Stimulated activated CD4-positive, alpha-beta T cell treated with anti-CD3 and anti-CD28 coated beads, Interleukin-2, amount 100 ng/mL, for 24 hours (primary cell): ENCODE data around the gene SLFN14.
"Not testable (repeated sequence)": the region's sequence is repeated elsewhere in the genome, so short reads cannot be mapped to it uniquely, and the experiment has no call there.

Experiments used
- DNase-seq, 2 donors: peaks; one replicate each; pipeline ENCODE4 v3.0.0-alpha.2; 2020

The SLFN14 gene

DNA sequence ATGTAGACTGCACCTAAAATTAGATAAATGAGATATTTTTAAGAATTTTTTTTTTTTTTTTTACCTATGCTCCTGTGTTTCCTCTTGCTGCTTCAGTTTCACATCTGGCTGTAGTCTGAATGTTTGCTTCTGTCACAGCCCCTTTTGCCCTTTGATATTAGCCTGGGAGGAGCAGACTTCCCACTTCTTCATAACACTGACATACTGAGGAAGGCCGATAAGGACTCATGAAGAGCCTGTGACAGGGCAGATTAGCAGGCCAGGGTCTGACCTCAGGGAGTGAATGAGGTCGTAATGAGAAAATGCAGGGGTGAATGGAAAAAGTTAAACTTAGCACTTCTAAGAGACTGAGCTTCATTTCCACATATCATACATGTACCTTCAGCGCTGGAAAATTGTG is at the start of gene SLFN14:
Gene SLFN14, minus strand, starts transcription at position 117 of the 400 bp plus-strand sequence. CDS start 2,757 bp downstream, outside the sequence.
- DNase-seq: no peak

GRCh38 chr17:35609831-35610230 is 49.2 kb upstream of the SLFN14 start:
- DNase-seq: no peak

DNA sequence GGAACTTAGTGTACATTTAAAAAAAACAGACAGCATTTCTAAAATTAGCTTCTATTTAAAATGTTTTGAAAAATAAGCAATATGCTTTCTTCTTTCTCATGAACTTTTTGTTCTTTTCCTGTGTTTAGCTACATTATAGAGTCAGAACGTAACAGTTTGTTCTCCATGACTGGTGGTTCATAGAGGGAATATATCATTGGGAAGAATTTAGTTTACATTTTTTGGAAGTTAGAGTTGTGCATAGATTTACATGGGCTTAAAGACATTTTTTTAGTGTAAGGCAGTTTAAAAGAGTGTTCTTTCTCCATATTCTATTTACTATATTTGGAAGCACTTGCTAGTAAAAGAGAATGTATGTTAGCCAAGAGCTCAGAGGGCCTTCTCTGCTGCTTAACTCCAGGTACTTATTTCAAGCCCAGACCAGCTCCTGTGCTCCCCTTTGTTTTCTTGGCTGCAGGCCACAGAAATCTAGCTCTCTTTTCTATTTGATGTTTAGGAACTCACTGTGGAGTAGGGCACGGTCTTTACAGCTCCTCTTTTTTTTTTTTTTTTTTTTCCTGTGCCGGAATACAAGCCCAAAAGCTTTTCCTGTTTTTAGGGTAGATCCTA is 46.7 kb upstream of the SLFN14 start:
- DNase-seq: no peak

GRCh38 chr17:35605678-35606077 is 45.1 kb upstream of the SLFN14 start:
- no peak for DNase-seq

DNA sequence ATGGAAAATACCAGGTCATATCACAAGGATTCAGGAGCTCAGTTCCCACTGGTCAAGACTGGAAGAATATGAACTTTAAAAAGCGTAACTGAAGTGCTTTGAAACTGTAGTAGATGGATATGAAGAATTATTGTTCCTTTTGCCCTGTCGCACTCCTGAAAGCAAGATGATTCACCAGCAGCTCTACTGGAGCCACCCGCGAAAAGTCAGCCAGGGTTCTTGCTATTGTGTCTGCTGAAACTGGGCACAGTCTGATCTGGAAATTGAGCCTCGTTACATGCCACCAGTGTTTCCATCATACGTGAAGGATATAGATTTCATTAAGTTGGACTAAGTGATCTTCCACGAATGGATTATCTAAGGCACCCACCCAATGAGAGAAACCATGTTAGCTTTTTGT is 43.1 kb upstream of the SLFN14 start:
- DNase-seq: no peak

- no peak for DNase-seq
Measured at GRCh38 chr17:35597604-35598003, 37.0 kb upstream of the SLFN14 start.

- DNase-seq: no peak
Measured at GRCh38 chr17:35596530-35597233, 36.1 kb upstream of the SLFN14 start.

GRCh38 chr17:35596072-35596471 is 35.5 kb upstream of the SLFN14 start:
- DNase-seq: no peak

- DNase-seq: no peak
Measured at GRCh38 chr17:35588196-35588920, 27.7 kb upstream of the SLFN14 start.

DNA sequence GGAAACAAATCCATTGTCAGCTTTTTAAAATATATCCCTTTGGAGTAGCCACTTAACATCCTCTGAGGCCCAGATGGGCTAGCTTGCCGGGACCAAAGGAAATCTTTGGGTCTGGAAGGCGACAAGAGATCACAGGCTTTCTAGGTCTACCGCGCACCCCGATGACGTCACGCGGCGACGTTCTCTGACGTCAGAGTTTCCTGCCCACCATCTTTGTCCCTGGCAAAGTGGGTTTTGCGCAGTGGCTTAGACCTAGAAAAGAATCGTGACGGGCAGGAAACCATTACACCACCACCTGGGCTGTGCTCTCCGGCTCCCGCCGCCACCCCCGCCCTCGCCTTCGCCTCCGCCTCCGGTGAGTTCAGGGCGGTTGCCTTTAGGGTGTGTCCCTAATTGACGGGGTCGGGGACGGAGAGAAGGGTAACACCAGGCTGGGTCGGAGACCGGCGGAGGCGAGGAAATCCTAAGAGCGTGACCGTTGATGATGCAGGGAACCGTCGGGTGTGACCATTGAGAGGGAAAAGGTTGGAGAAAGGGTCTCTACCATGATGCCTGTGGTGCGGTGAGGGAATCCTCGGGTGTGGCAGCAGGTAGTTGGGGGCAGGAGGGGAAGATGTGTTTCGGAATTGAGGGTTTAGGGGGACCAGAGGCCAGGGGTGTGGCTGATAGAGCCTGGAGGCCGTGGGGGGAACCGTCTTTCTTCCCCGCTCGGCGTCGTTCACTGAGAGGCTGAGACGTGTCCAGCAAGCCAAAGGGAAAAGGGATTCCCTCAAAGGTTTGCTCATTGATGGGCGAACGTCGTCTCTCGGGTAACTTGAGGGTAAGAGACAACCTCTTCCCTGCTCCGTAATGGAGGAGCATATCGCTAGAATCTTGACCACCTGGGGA is 26.7 kb upstream of the SLFN14 start, which contains the start of gene AP2B1:
Gene AP2B1, plus strand, starts transcription at position 249 of the 888 bp plus-strand sequence. CDS start 6,709 bp downstream, outside the sequence.
- DNase-seq: peak; percentile 97

DNA sequence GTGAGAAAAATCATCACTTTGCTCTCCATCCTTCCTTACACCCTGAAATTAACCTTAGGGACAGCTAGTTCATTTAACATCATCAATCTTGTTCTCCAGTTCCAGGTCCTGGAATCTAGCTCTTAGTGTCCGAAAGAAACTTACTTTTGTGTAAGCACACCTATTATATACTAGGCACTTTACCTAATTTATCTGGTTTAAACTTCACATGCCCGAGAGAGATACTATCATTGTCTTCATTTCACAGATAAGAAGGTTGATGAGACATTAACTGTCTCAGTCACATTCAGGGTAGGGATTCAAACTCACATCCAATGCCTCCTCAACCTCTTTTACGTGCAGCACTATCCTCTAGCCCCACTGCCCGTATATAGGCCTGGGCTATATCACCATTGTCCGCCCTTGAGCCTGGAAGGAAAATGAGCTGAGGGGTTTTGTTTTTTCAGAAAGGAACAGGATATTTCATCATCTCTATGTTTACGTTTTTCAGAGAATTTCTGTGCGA is 26.0 kb upstream of the SLFN14 start:
- peak in 1 of 2 donors; percentile 29 for DNase-seq

- DNase-seq: no peak
Measured at GRCh38 chr17:35584061-35584460, 23.4 kb upstream of the SLFN14 start.

DNA sequence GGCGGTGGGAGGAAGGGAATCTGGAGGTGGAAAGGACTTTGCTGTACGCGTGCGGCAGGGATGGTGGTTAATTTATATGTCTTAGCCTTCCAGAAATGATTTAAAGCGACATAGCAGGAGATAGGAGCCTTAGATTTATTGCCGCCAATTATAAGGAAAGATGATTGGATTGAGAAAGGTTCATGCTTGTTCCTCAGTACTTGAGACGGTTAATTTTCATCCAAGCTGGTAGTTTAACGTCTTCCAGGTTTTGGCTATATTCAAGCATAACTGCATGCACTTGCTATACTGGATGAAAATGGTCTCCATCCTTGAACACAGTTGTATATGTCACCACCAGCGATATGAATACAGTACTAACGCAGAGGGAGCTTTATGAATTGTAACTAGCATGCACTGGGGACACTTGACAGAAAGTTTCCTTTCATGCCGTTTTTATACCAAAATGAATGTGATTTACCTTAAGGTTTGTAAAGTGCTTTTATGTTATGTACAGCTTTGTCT is 18.4 kb upstream of the SLFN14 start:
- no peak for DNase-seq

- peak; percentile 84 to 86 for DNase-seq
Measured at GRCh38 chr17:35578197-35578928, 17.7 kb upstream of the SLFN14 start, which contains the start of gene PEX12. Gene PEX12, minus strand, starts transcription at chr17:35578571. Its CDS starts 550 bp downstream, at chr17:35578021.

- DNase-seq: peak in 1 of 2 donors; percentile 17
Measured at GRCh38 chr17:35577830-35578196, 17.2 kb upstream of the SLFN14 start.

DNA sequence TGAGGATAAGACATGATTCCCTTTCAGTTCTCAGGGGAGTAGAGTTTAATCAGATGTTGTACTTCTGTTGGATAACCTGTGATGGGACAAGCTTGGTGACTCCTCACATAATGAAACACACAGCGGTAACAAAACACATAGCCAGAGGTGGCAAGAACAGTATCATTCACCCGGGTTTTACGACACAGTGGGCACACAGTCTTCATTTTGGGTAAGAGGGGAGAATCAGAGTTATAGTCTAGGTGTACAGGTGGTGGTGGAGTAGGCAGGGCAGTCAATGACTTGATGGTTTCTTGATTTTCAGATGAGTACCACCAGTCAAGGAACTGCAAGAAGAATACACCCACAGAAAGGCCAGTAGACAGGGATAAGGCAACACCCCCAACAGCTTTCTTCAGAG is 15.1 kb upstream of the SLFN14 start:
- DNase-seq: no peak

GRCh38 chr17:35569405-35569804 is 8.8 kb upstream of the SLFN14 start:
- DNase-seq: no peak

GRCh38 chr17:35568561-35568960 is 7.9 kb upstream of the SLFN14 start:
- DNase-seq: peak; percentile 58 to 61

GRCh38 chr17:35566968-35567367 is 6.3 kb upstream of the SLFN14 start:
- DNase-seq: no peak

DNA sequence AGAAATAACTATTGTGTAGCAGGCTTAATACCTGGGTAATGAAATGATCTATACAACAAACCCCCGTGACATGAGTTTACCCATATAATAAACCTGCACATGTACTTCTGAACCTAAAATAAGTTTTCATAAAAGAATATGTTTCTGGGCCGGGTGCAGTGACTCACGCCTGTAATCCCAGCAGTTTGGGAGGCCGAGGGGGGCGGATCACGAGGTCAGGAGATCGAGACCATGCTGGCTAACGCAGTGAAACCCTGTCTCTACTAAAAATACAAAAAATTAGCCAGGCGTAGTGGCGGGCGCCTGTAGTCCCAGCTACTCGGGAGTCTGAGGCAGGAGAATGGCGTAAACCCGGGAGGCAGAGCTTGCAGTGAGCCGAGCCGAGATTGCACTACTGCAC is 2.6 kb upstream of the SLFN14 start:
- DNase-seq: not testable (repeated sequence)

DNA sequence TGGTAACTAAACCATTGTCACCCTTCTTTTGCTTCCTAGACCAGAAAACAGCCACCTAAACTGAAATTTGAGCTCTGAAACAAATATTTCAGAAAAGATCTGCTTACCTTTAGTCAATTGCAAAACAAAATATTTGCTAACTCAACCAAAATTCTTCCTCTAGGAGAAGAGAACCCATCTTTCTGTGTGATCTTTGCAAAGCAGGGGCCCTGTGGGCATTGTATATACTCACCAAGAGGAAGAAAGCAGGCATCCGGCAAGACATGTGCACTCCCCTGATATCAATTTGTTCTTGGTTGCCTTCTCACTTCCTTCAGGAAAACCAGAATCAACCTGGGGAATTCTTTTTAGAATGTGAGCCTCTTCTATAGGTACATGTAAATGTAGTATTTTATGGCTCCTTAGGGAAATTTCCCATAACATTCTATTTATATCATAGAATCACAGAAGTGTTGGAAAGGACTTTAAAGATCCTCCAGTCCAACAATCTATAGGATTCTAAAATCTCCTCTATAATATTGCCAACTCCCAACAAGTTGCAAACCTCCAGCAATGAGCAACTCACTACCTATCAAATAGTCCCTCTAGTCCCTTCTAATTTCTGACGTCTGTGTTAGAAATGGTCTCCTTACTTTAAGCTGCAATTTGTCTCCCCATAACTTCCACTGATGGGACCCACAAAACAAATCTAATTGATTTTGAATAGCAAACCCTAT is 966 bp downstream of the SLFN14 start:
- DNase-seq: no peak
